ENCODE measurements around the gene RPE. TPM values are rescaled to one million over a fixed set of nuclear protein-coding genes. Genes with fewer than 3 reads are reported as not detected.
A peak's percentile ranks its signal among the peaks of the same experiment; 100 is the strongest.

The RPE gene
- polyA plus RNA-seq, 1 donor (not counting 4 experiments of a cell fraction or from before 2014, with no cell fraction given): 69.6 TPM

DNA sequence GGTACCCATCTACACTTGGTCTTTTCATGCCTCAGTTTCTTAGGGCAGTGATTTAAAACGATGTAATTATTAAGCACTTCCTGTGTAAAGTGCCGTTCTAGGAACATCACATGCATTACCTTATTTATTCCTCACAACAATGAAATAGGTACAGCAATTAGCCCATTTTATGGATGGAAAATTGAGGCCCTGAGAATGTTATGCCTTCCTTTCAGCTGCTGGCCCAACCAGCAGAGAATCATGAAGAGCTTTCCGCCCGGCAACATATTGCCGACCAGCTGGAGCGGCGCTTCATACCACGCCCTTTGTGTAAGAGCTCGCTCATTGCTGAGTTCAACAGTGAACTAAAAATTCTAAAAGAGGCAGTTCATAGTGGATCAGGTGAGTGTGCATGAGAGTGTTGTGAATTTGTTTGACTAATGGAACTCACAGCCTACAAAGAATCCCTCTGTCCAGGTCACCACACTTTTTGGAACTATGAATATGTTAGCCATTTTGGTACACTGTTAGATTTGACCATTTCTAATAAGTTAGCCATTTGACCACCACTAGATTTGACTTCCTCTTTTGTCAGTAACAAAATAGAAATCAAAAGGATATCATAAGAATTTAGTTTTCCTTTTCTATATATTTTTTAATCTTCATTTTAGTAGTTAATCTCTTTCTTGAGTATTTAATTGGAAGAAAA lies 25.6 kb upstream of the RPE start:
- Histone ChIP-seq H3K27me3 (ENCODE audit: control insufficient read depth, extremely low read depth, insufficient read depth, low read length) (no peaks in the 10 kb centered on the region), H3K9ac (ENCODE audit: control insufficient read depth, extremely low read depth, insufficient read depth, low read length) (no peak overlapping the region), H3K4me2 (ENCODE audit: control insufficient read depth, extremely low read depth, insufficient read depth, low read depth, low read length) (no peak overlapping the region), H3K36me3 (ENCODE audit: control insufficient read depth in 2 of 2, extremely low read depth in 1 of 2, insufficient read depth in 2 of 2, low read length in 2 of 2) (no peaks in the 10 kb centered on the region), H4K20me1 (ENCODE audit: control insufficient read depth, extremely low read depth, insufficient read depth, low read length) (no peaks in the 10 kb centered on the region), H3K9me3 (ENCODE audit: control insufficient read depth, low read depth, low read length) (no peaks in the 10 kb centered on the region), H3K4me1 (ENCODE audit: control insufficient read depth, extremely low read depth, insufficient read depth, low read length) (peaks cover 4% of the 10 kb centered on the region), H3K9me1 (ENCODE audit: control insufficient read depth, extremely low read depth, insufficient read depth, low read length) (no peaks in the 10 kb centered on the region), H3K27ac (ENCODE audit: control insufficient read depth, insufficient read depth, low read length) (no peak overlapping the region), H3K4me3 (ENCODE audit: control insufficient read depth in 2 of 3, extremely low read depth in 1 of 3, insufficient read depth in 2 of 3, low read depth in 1 of 3, low read length in 3 of 3) (no peak overlapping the region), H3K79me2 (ENCODE audit: control insufficient read depth, insufficient read depth, low read length) (no peaks in the 10 kb centered on the region), H2AFZ (ENCODE audit: control insufficient read depth, low read length) (no peak overlapping the region)
- DNase-seq (ENCODE audit: low read depth, low spot score): no peak
- TF ChIP-seq, protein P1, sequence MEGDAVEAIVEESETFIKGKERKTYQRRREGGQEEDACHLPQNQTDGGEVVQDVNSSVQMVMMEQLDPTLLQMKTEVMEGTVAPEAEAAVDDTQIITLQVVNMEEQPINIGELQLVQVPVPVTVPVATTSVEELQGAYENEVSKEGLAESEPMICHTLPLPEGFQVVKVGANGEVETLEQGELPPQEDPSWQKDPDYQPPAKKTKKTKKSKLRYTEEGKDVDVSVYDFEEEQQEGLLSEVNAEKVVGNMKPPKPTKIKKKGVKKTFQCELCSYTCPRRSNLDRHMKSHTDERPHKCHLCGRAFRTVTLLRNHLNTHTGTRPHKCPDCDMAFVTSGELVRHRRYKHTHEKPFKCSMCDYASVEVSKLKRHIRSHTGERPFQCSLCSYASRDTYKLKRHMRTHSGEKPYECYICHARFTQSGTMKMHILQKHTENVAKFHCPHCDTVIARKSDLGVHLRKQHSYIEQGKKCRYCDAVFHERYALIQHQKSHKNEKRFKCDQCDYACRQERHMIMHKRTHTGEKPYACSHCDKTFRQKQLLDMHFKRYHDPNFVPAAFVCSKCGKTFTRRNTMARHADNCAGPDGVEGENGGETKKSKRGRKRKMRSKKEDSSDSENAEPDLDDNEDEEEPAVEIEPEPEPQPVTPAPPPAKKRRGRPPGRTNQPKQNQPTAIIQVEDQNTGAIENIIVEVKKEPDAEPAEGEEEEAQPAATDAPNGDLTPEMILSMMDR (optimal IDR thresholded peaks at IDR 0.05 in 1 of 3, IDR thresholded peaks at IDR 0.05 in 1 of 3, conservative IDR thresholded peaks at IDR 0.05 in 1 of 3; ENCODE audit: extremely low read depth in 1 of 3, insufficient read depth in 2 of 3, low read length in 3 of 3): no peak
- no peak for TF ChIP-seq EZH2 (IDR thresholded peaks at IDR 0.05; ENCODE audit: low read length)
- FAIRE-seq: no peak
- dilution Hi-C loops (cut with MboI; ENCODE audit: extremely low pct_ligation_motif_present, low sequenced_read_pairs): no loop called here

DNA sequence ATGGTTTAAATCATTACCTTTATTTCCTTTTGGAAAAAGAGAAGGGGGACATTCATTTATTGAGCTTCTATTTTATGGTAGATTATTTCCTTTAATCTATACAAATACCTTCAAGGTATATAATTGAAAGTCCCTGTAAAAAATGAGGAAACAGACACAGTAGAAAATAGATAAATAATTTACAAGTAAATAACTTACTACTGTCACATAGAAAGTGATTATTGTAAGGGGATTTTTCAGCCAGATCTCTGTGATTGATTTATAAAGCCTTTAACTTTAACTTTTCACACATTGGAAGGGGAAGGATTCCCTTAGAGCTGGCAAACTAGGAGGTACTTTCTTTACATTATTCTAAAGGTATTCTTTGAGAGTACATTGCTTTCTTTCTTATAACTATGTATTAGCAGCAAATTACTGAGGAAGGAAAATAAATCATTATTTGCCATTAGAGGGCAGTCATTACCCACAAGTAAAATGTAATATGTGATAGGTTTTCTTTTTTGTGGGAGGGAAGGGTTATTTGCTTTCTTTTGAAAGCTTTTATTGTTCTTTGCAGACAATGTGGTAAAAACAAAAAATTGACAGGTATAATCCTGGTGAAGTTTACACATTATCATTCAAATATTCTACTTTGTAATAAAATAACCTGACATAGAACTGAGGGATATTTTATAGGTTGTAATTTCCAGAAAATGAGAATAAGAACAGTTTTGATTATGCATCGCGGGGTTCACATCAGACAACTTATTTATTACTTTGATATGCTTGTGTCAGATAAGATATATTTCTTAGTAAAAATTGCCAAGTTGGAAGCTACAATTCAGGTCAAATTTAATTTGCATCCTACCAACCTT lies 24.8 kb upstream of the RPE start:
- Histone ChIP-seq H3K27ac (ENCODE audit: control insufficient read depth, insufficient read depth, low read length) (no peak overlapping the region), H2AFZ (ENCODE audit: control insufficient read depth, low read length) (no peak overlapping the region), H3K4me3 (ENCODE audit: control insufficient read depth in 2 of 3, extremely low read depth in 1 of 3, insufficient read depth in 2 of 3, low read depth in 1 of 3, low read length in 3 of 3) (no peak overlapping the region), H3K79me2 (ENCODE audit: control insufficient read depth, insufficient read depth, low read length) (no peaks in the 10 kb centered on the region), H3K9me3 (ENCODE audit: control insufficient read depth, low read depth, low read length) (no peaks in the 10 kb centered on the region), H3K4me1 (ENCODE audit: control insufficient read depth, extremely low read depth, insufficient read depth, low read length) (peaks cover 4% of the 10 kb centered on the region), H3K4me2 (ENCODE audit: control insufficient read depth, extremely low read depth, insufficient read depth, low read depth, low read length) (no peak overlapping the region), H4K20me1 (ENCODE audit: control insufficient read depth, extremely low read depth, insufficient read depth, low read length) (no peaks in the 10 kb centered on the region), H3K9me1 (ENCODE audit: control insufficient read depth, extremely low read depth, insufficient read depth, low read length) (no peaks in the 10 kb centered on the region), H3K36me3 (ENCODE audit: control insufficient read depth in 2 of 2, extremely low read depth in 1 of 2, insufficient read depth in 2 of 2, low read length in 2 of 2) (no peaks in the 10 kb centered on the region), H3K9ac (ENCODE audit: control insufficient read depth, extremely low read depth, insufficient read depth, low read length) (no peak overlapping the region), H3K27me3 (ENCODE audit: control insufficient read depth, extremely low read depth, insufficient read depth, low read length) (no peaks in the 10 kb centered on the region)
- dilution Hi-C loops (cut with MboI; ENCODE audit: extremely low pct_ligation_motif_present, low sequenced_read_pairs): no loop called here
- no peak for TF ChIP-seq EZH2 (IDR thresholded peaks at IDR 0.05; ENCODE audit: low read length)
- TF ChIP-seq, protein P1 (optimal IDR thresholded peaks at IDR 0.05 in 1 of 3, IDR thresholded peaks at IDR 0.05 in 1 of 3, conservative IDR thresholded peaks at IDR 0.05 in 1 of 3; ENCODE audit: extremely low read depth in 1 of 3, insufficient read depth in 2 of 3, low read length in 3 of 3): peak in 2 of 3 experiments; percentile 16 to 33
- DNase-seq (ENCODE audit: low read depth, low spot score): no peak
- no peak for FAIRE-seq
